Measurements from ENCODE around the gene EHMT1.

DNA sequence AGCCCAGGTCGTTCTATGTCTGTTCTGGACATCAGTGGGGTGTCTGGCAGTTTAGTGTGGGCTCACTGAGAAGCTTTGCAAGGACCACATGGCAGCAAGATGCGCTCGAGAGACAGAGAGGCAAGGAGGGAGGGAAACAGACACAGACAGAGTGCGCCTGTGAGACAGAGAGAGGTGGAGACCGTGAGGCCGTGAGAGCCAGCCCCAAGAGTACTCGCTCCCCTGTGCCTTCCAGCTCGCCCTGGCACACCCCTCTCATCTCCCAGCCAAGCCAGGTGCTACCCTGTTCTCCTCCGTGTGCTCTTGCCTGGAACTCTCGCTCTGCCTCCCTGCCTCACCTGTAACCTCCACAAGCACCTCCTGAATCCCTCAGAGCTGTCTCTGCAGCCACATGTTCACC lies 106.8 kb downstream of the EHMT1 start:
- TF ChIP-seq POLR2A (IDR thresholded peaks at IDR 0.05; ENCODE audit: low read length) (no peak), CTCF (IDR thresholded peaks at IDR 0.05) (no peak), CEBPB (IDR thresholded peaks at IDR 0.05) (no peak), RCOR1 (IDR thresholded peaks at IDR 0.05; ENCODE audit: low read depth, low read length) (no peak)

All from A549 (cell line).